Uterus (tissue), 2 donors: ENCODE results near the gene NLN.

Experiments
- POLR2A ChIP-seq, 2 donors: fragments of 450-650 bp; IDR thresholded peaks; one replicate each; pipeline ENCODE4 v1.6.1; 2016; ENCODE audit warnings: antibody characterized with exemption in 2 of 2, mild to moderate bottlenecking in 1 of 2, moderate library complexity in 1 of 2
- TF ChIP-seq, protein P1 (sequence below), 4 experiments: fragments of 200-600 bp in 2 of 4; fragments of 450-650 bp in 2 of 4; sonication (generic) in 2 of 4; IDR thresholded peaks; one replicate each; pipeline ENCODE4 v1.5.1; 2016 to 2019; ENCODE audit warnings: antibody characterized with exemption in 4 of 4, mild to moderate bottlenecking in 2 of 4, moderate library complexity in 1 of 4

DNA sequence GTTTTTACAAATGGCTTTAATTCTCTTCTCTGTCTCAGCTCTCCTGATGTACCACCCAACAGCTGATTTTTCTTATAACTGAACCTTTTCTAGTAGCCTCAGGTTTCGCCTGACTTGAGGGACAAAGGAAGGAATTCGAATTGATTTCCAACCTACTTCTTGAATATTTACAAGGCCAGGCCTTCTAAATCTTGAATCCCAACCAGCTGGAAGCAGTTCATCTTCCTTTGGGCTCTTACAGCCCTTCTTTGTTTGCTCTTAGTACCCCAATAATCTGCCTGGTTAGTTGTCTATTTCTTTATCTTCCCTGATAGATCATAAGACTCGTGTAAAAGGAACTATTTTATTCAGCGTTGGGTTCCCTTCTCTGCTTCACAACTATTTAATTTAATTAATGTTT lies 95.9 kb downstream of the NLN start:
- TF ChIP-seq, protein P1, sequence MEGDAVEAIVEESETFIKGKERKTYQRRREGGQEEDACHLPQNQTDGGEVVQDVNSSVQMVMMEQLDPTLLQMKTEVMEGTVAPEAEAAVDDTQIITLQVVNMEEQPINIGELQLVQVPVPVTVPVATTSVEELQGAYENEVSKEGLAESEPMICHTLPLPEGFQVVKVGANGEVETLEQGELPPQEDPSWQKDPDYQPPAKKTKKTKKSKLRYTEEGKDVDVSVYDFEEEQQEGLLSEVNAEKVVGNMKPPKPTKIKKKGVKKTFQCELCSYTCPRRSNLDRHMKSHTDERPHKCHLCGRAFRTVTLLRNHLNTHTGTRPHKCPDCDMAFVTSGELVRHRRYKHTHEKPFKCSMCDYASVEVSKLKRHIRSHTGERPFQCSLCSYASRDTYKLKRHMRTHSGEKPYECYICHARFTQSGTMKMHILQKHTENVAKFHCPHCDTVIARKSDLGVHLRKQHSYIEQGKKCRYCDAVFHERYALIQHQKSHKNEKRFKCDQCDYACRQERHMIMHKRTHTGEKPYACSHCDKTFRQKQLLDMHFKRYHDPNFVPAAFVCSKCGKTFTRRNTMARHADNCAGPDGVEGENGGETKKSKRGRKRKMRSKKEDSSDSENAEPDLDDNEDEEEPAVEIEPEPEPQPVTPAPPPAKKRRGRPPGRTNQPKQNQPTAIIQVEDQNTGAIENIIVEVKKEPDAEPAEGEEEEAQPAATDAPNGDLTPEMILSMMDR (IDR thresholded peaks at IDR 0.05): no peak
- no peak for TF ChIP-seq POLR2A (IDR thresholded peaks at IDR 0.05)
